GM21423 (cell line): ENCODE results near the gene ZNF860.
A peak's percentile ranks its signal among the peaks of the same experiment; 100 is the strongest.
"Not testable (repeated sequence)": the region's sequence is repeated elsewhere in the genome, so short reads cannot be mapped to it uniquely, and the experiment has no call there.

Experiments
- ATAC-seq: cut with Tn5 transposase; IDR thresholded peaks from one replicate; pipeline ENCODE4 v1.9.1; 2021; ENCODE audit warnings: mild to moderate bottlenecking, moderate library complexity; ENCODE audit not compliant: unreplicated experiment

The ZNF860 gene

DNA sequence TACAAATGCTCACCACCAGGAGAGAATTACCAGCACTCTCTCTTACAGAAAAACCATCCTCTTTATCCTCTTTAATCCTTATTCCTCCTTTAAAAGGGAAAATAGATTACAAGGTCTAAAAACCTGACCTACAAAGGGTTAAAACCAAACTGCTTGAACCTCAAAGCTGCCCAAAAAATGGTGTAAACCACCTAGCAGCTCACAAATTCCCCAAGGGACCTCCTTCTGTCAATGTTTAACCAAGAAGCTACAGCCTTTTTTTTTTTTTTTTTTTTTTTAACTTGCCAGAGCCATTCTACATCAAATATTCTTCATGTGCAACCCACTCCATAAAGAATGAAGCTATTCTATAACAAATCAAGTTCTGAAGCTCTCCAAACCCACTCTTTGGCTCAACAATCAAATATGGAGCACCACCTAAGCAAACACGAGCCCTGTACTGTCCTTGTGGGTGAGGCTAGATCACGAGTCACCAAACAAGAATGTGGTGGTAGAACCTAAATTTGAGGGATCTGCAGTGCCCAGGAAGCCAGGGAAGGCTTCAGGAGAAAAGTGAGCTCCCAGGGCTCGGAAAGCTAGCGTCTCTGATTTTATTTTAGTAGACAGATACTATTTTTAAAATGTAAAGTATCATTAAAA is 20.6 kb upstream of the ZNF860 start:
- ATAC-seq: no peak

DNA sequence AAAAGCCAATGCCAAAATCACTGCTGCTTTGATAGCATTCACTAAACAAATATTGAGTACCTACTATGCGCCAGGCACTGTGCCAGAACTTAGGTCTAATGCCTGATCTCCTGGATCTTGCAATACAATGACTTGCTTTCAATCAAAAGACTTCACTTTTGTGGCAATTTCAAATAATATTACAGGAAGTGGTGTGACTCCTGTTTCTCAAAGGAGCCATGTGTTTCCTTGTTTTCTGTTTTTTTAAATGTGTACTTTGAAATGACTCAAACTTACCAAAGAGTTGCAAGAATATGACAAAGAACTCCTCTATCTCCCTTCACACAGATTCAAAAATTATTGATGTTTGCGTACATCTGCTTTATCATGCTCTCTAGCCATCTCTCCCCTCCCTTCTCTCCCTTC is 18.7 kb upstream of the ZNF860 start:
- no peak for ATAC-seq

DNA sequence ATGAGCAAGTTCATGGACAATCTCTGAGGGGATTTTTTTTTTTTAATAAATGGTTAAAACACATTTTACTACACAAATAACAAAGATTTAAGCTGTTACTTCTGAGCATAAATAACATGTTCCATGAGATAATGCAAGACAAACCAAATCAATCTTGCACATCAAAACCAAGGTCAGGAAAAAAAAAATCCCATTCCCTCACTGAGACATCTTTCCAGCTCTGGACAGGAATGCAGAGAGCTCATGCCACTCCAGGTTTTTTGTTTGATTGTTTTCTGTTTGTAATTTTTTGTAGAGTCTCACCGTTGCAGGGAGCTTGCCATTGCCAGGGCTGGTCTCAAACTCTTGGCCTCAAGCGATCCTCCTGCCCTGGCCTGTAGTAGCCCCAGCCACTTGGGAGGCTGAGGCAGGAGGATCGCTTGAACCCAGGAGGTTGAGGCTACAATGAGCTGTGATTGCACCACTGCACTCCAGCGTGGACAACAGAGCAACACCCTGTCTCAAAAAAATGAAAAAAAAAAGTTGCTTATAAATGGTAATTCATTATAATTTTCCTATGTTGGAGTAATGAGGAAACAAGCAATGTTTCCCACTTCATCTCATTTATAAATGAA is 14.5 kb upstream of the ZNF860 start:
- ATAC-seq: no peak

- ATAC-seq: no peak
These were observed 14.0 kb upstream of the ZNF860 start for GRCh38 chr3:31967592-31967991.

DNA sequence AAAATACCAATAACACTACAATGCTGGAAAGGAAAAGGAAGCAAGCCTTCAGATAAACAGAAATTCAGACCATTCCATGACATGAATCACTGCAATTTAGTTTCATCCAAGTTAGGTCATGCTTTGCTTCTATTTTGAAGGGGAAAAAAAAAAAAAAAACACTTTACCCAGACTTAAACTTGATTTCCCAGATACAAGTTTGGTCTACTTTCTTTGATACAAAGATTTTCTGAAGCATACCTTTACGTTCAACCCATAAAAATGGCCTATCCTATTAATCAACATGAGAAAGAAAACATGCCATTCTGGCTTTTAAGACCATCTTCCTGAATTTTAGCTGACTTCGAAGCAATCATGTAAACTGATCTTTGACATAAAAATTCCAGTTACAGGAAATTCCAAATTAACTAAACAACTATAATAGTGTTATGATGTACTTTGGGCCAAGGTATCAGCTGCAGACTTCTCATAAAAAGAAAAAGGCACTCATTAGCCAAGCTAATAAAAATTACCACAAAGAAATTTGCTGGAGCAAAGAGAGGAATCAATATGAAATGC is 13.1 kb upstream of the ZNF860 start:
- ATAC-seq: no peak

- no peak for ATAC-seq
These were observed 12.6 kb upstream of the ZNF860 start for GRCh38 chr3:31968927-31969418.

DNA sequence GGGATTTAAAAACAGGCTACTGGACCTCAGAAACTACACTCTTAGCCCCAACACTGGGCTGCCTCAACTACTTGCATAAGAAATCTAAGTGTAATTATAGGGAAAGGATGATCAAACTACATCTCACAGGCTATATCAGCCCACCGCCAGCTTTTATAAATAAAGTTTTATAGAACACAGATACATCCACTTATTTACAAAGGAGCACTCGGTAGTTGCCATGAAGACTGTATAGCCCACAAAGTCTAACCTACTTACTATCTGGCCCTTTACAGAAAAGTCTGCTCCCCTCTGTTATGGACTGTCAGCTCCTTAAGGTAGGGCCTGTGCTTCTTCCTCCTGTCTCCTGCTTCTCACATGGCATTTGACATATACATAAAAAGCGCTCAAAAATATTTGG is 9.9 kb upstream of the ZNF860 start:
- ATAC-seq: no peak

- no peak for ATAC-seq
These were observed 8.5 kb upstream of the ZNF860 start for GRCh38 chr3:31973081-31973480.

- no peak for ATAC-seq
These were observed 7.7 kb upstream of the ZNF860 start for GRCh38 chr3:31973837-31974236.

DNA sequence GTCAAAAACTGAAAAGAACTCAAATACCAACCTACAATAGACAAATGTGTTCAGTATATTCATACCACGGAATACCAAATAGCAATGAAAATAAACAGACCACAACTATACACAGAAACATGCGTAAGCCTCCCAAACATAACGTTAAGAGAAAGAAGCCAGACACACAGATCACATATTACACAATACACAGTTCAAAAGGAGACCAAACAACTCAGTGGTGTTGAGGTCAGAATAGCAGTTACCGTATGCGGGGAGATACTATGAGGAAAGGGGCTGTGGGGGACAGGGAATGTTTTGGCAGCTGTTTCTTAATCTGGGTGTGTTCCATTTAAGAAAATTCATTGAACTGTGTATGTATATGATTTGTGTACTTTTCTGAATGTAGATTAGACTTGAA is 7.1 kb upstream of the ZNF860 start:
- ATAC-seq: no peak

GRCh38 chr3:31974964-31975363 is 6.6 kb upstream of the ZNF860 start:
- no peak for ATAC-seq

- ATAC-seq: no peak
These were observed 5.2 kb upstream of the ZNF860 start for GRCh38 chr3:31976302-31976701.

- ATAC-seq: no peak
These were observed 3.8 kb upstream of the ZNF860 start for GRCh38 chr3:31977736-31978135.

DNA sequence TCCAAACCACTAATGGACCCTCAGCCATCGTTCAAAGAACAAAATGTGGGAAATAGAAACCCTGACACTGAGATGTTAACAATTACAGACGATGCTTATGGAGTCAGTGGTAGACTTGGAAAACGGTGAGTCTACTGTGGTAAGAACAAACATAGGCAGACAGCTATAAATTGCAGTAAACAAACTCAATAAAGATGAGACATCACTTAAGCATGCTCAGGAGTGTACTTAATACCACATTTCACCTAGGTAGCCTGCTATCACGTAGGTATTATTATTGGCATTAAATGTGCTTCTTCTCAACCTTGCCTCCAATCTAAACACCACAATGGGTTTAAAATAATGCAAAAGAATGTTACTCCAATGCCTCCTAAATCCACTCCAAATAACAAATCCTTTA is 3.0 kb upstream of the ZNF860 start:
- ATAC-seq: no peak

DNA sequence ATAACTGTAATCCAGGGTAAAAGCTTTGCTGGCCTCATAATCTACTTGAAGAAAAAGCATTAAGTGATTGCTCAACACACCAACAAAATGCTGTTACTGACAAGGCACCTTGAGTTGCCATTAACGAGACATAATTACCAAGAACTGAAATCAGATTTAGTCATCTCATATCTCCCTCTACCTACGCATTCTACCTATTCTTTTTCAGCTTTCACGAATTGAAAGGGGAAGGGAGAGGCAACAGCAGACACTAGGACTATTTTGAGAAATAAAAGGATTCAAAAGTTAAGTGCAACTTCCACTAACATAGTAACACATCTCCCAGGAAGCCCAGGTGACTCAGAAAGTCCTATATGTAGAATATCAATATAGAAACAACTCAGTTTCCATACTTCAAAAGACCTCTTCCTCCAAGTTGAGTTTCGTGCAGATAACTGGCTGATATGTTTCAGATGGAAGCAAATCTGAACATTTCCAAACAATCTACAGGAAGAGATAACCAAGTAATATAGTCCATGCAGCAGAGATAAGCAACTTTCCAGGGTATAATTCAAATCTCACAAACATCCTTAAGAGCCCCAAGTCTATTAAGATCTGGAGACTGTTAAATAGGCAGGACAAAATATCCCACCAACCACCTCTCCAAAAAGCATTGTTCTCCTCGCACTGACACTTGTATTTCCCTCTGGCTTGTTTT is 2.4 kb upstream of the ZNF860 start:
- no peak for ATAC-seq

- peak; percentile 54 for ATAC-seq
These were observed 882 bp upstream of the ZNF860 start for GRCh38 chr3:31980530-31981205.

GRCh38 chr3:31984321-31984720 is 2.8 kb downstream of the ZNF860 start:
- ATAC-seq: no peak

GRCh38 chr3:31985831-31986230 is 4.3 kb downstream of the ZNF860 start:
- no peak for ATAC-seq

DNA sequence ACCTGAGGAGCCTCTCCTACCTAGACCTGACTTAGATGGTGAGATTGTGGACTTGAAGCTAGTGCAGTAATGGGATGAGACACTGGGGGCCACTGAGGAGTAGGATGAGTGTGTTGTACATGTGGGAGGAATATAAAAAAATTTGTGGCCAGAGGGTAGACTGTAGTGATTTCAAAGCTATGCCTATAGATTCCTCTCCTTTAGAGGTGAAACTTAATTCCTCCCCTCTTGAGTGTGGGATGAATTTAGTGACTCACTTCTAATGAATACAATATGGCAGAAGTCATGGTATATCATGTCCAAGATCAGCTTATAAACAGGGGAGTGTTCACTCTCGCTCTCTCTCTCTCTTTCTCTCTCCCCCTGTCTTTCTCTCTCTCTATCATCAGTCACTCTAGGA is 6.7 kb downstream of the ZNF860 start:
- no peak for ATAC-seq

DNA sequence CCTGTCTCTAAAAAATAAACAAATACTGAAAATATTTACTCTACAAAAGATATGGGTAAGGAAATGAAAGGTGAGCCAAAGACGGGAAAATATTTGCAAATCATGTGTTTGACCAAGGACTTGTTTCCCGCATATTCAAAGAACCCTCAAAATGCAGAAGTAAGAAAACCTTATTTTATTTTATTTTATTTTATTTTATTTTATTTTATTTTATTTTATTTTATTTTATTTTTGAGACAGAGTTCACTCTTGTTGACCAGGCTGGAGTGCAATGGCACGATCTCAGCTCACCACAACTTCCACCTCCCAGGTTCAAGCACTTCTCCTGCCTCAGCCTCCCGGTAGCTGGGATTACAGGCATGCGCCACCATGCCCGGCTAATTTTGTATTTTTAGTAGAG is 11.4 kb downstream of the ZNF860 start:
- ATAC-seq: not testable (repeated sequence)

- no peak for ATAC-seq
These were observed 12.3 kb downstream of the ZNF860 start for GRCh38 chr3:31993843-31994242.
